GM23248 (cell line): ENCODE data around the gene DDAH1. TPM values are rescaled to one million over a fixed set of nuclear protein-coding genes. Genes with fewer than 3 reads are reported as not detected.

ENCODE experiments used
- DNase-seq: peaks from one replicate; pipeline ENCODE4 v3.0.0-alpha.2; 2015
- H2AFZ ChIP-seq: fragments of 200-600 bp; sonication (generic); 2 replicates; pipeline ENCODE4 v1.6.1; 2016; ENCODE audit warnings: antibody characterized with exemption
- H3F3A ChIP-seq: fragments of 200-600 bp; sonication (generic); 2 replicates; pipeline ENCODE4 v1.6.1; 2016; ENCODE audit warnings: mild to moderate bottlenecking, antibody characterized with exemption, mixed run types; ENCODE audit not compliant: insufficient read depth
- H3K27ac ChIP-seq: fragments of 200-600 bp; sonication (generic); 2 replicates; pipeline ENCODE4 v1.5.1; 2016; ENCODE audit warnings: mild to moderate bottlenecking
- H3K27me3 ChIP-seq: fragments of 200-600 bp; sonication (generic); replicated peaks from 2 replicates; pipeline ENCODE4 v1.6.1; 2016; ENCODE audit warnings: mild to moderate bottlenecking; ENCODE audit not compliant: insufficient read depth
- H3K36me3 ChIP-seq: fragments of 200-600 bp; sonication (generic); 2 replicates; pipeline ENCODE4 v1.6.1; 2016; ENCODE audit warnings: low read depth, mild to moderate bottlenecking
- H3K4me1 ChIP-seq: fragments of 200-600 bp; sonication (generic); 2 replicates; pipeline ENCODE4 v1.6.1; 2016; ENCODE audit warnings: mild to moderate bottlenecking; ENCODE audit not compliant: insufficient read depth
- H3K4me2 ChIP-seq: fragments of 200-600 bp; sonication (generic); one replicate; pipeline ENCODE4 v1.6.1; 2016; ENCODE audit warnings: mild to moderate bottlenecking; ENCODE audit not compliant: unreplicated experiment
- H3K4me3 ChIP-seq: fragments of 200-600 bp; sonication (generic); 2 replicates; pipeline ENCODE4 v1.5.1; 2016; ENCODE audit warnings: mild to moderate bottlenecking
- H3K79me2 ChIP-seq: fragments of 200-600 bp; sonication (generic); 2 replicates; pipeline ENCODE4 v1.6.1; 2016; ENCODE audit warnings: mild to moderate bottlenecking; ENCODE audit not compliant: insufficient read depth
- H3K9ac ChIP-seq: fragments of 200-600 bp; sonication (generic); 2 replicates; pipeline ENCODE4 v1.6.1; 2016; ENCODE audit warnings: mild to moderate bottlenecking
- H3K9me2 ChIP-seq: fragments of 200-600 bp; sonication (generic); 2 replicates; pipeline ENCODE4 v1.6.1; 2016; ENCODE audit warnings: mixed run types, mild to moderate bottlenecking, moderate library complexity; ENCODE audit not compliant: insufficient read depth
- H3K9me3 ChIP-seq: fragments of 200-600 bp; sonication (generic); one replicate; pipeline ENCODE4 v1.6.1; 2017; ENCODE audit warnings: low read depth
- H4K20me1 ChIP-seq: fragments of 200-600 bp; sonication (generic); 2 replicates; pipeline ENCODE4 v1.6.0; 2016; ENCODE audit not compliant: insufficient read depth
- EZH2 ChIP-seq: fragments of 200-600 bp; sonication (generic); IDR thresholded peaks from 2 replicates; pipeline ENCODE4 v1.6.1; 2018; ENCODE audit warnings: antibody characterized with exemption, mild to moderate bottlenecking; ENCODE audit not compliant: insufficient read depth, poor library complexity, severe bottlenecking
- EZH2phosphoT487 ChIP-seq: fragments of 200-600 bp; sonication (generic); IDR thresholded peaks from 2 replicates; pipeline ENCODE4 v1.6.1; 2018; ENCODE audit warnings: antibody characterized with exemption, moderate library complexity, mild to moderate bottlenecking, low read depth; ENCODE audit not compliant: insufficient read depth
- WGBS, 2 experiments: methylation state at CpG; one replicate each; pipeline ENCODE4 v1.1.6; 2015 to 2017; ENCODE audit warnings: low lambda C conversion rate in 2 of 2, low coverage in 1 of 2; ENCODE audit errors: missing lambda C conversion rate in 2 of 2; 5-methylcytosine and 5-hydroxymethylcytosine counted together
- in situ Hi-C: fragments of 300-500 bp; cut with MboI; formaldehyde crosslinking; loops from 2 replicates; pipeline ENCODE4 v1.15.0; 2020
- polyA plus RNA-seq: library from polyadenylated mRNA; unstranded; fragments of >200 nt; fragmentation: Nextera tagmentation; extraction: Ambion mirVana; gene quantifications from 2 replicates; pipeline ENCODE4 v1.2.1, GENCODE V29; 2016
- total RNA-seq: library from RNA; depleted of rRNA; stranded (reverse); fragments of >200 nt; shearing (Covaris generic); gene quantifications from 2 replicates; pipeline ENCODE4 v1.2.3, GENCODE V29; 2014

The DDAH1 gene
- total and polyA plus RNA-seq, 2 experiments from 2014 or later = 168 to 238 TPM

- Histone ChIP-seq H2AFZ (no peak overlapping the region), H3K4me1 (peaks cover 55% of the 10 kb centered on the region), H3K36me3 (peaks cover 15% of the 10 kb centered on the region), H3K27me3 (no peaks in the 10 kb centered on the region), H3K79me2 (peaks cover 100% of the 10 kb centered on the region), H3K4me2 (peak overlapping the region; percentile 29), H3K9me3 (no peaks in the 10 kb centered on the region), H3K4me3 (no peak overlapping the region), H3K9ac (peak overlapping the region; percentile 29; the same call in 1 of the 2 replicates), H3K9me2 (no peaks in the 10 kb centered on the region), H3K27ac (peak overlapping the region; percentile 44), H3F3A (peaks cover 72% of the 10 kb centered on the region), H4K20me1 (peaks cover 4% of the 10 kb centered on the region; the same call in 1 of the 2 replicates)
- whole genome bisulfite sequencing, 2 experiments = 44 to 45% methylated on average over 4 of the region's 4 CpGs
- peak; percentile 67 for DNase-seq
- in situ Hi-C loops = no loop called here
- TF ChIP-seq EZH2phosphoT487 (no peak), EZH2 (no peak)
These were observed 37.2 kb upstream of the DDAH1 start for GRCh38 chr1:85502171-85502570.

DNA sequence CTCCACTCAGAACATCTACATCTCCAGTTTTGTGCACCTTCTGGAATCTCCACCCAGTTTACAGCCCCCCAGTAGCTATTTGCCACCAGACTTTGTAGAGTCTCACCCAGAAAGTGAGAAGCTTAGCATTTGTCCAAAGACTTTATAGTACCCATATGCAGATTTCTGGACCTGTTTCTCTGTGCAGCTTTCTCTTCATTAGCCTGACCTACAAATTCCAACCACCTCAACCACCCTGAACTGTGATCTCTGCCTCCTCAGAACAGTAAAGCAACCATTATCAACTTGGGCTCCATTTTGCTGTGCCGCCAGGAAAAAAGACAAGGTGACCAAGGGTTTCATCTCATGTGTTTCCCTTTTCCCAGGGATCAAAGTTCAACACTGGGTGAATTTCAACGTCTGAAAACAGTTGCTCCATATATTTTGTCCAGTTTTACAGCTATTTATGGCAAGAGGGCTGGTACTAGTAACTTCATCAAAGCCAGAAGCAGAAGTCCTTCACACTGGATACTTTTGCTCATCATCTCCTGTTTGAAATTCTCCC lies 36.5 kb upstream of the DDAH1 start:
- TF ChIP-seq EZH2 (no peak), EZH2phosphoT487 (no peak)
- in situ Hi-C loops = no loop called here
- Histone ChIP-seq H4K20me1 (peaks cover 4% of the 10 kb centered on the region; the same call in 1 of the 2 replicates), H3K27ac (peak overlapping the region; percentile 44; the same call in 1 of the 2 replicates), H3K4me3 (no peak overlapping the region), H3K9me3 (no peaks in the 10 kb centered on the region), H3K9me2 (no peaks in the 10 kb centered on the region), H3K27me3 (no peaks in the 10 kb centered on the region), H3K79me2 (peaks cover 100% of the 10 kb centered on the region), H3K9ac (no peak overlapping the region), H3F3A (peaks cover 74% of the 10 kb centered on the region), H3K4me1 (peaks cover 62% of the 10 kb centered on the region), H3K36me3 (peaks cover 15% of the 10 kb centered on the region), H2AFZ (no peak overlapping the region), H3K4me2 (no peak overlapping the region)
- DNase-seq = no peak
- WGBS, 2 experiments = 97 to 100% methylated on average over 2 of the region's 2 CpGs

- no peaks in the 10 kb centered on the region for H3K27me3 ChIP-seq
These were observed 32.1 kb upstream of the DDAH1 start for GRCh38 chr1:85496941-85497582.

DNA sequence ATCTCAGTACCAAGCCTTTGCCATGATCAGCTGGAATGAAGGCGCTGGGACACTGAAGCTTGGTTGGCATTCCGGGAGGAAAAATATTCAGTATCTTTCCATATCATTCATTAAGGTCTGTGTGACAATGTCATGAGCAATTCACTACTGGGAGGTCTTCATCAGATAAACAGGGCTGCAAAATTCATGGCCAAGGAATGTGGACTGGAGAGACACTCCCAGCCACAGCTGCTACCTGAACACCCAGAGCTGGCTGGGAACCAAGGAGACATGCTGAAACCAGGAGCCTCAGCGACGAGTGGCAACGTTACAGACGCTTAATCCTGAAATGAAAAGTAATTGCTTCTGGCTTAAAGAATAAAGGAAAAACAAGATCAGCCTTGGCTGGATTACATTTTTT lies 30.6 kb upstream of the DDAH1 start:
- DNase-seq = peak; percentile 74
- H3K36me3 ChIP-seq = peaks cover 48% of the 10 kb centered on the region
- peaks cover 55% of the 10 kb centered on the region for H3K4me1 ChIP-seq
- H3K4me3 ChIP-seq = peak overlapping the region; percentile 35
- H3K27me3 ChIP-seq = no peaks in the 10 kb centered on the region
- H3F3A ChIP-seq = peaks cover 86% of the 10 kb centered on the region
- no peaks in the 10 kb centered on the region for H3K9me2 ChIP-seq
- H3K4me2 ChIP-seq = peak overlapping the region; percentile 58
- peaks cover 99% of the 10 kb centered on the region for H3K79me2 ChIP-seq
- no peaks in the 10 kb centered on the region for H3K9me3 ChIP-seq
- H3K9ac ChIP-seq = peak overlapping the region; percentile 45
- 4 to 6% methylated on average over 6 of the region's 6 CpGs for WGBS, 2 experiments
- in situ Hi-C loops = no loop called here
- H3K27ac ChIP-seq = peak overlapping the region; percentile 71
- no peak overlapping the region for H2AFZ ChIP-seq
- TF ChIP-seq EZH2 = no peak
- no peaks in the 10 kb centered on the region for H4K20me1 ChIP-seq

More at GRCh38 chr1:85496941-85497582, 32.1 kb upstream of the DDAH1 start:
- H3K79me2 ChIP-seq = peaks cover 99% of the 10 kb centered on the region
- H3K4me1 ChIP-seq = peaks cover 70% of the 10 kb centered on the region
- H3K9ac ChIP-seq = no peak overlapping the region
- no peak overlapping the region for H3K4me3 ChIP-seq
- in situ Hi-C loops = no loop called here
- no peaks in the 10 kb centered on the region for H3K9me3 ChIP-seq
- H4K20me1 ChIP-seq = no peaks in the 10 kb centered on the region
- no peak overlapping the region for H2AFZ ChIP-seq
- H3K27ac ChIP-seq = peak overlapping the region; percentile 71
- peak; percentile 56 for DNase-seq
- H3K4me2 ChIP-seq = peak overlapping the region; percentile 58
- peaks cover 39% of the 10 kb centered on the region for H3K36me3 ChIP-seq
- TF ChIP-seq EZH2 (no peak), EZH2phosphoT487 (no peak)
- no peaks in the 10 kb centered on the region for H3K9me2 ChIP-seq
- peaks cover 88% of the 10 kb centered on the region for H3F3A ChIP-seq
- WGBS, 2 experiments = 16 to 30% methylated on average over 2 of the region's 2 CpGs
